Measurements from ENCODE around the gene MMP26. TPM values are rescaled to one million over a fixed set of nuclear protein-coding genes. Genes with fewer than 3 reads are reported as not detected.
"Not testable (repeated sequence)": the region's sequence is repeated elsewhere in the genome, so short reads cannot be mapped to it uniquely, and the experiment has no call there.

The MMP26 gene
- total RNA-seq, 2 experiments from 2014 or later = not detected

- H3K4me1 Mint-ChIP-seq (ENCODE audit: low read depth) = no peaks in the 10 kb centered on the region
- no peak overlapping the region for H3K4me3 Mint-ChIP-seq
- H3K27ac Mint-ChIP-seq = no peak overlapping the region
- peaks cover 3% of the 10 kb centered on the region for H3K27me3 Mint-ChIP-seq
- ChIA-PET POLR2A (no interaction called here), CTCF (interaction anchor here (1.3 kb wide), 1 partner anchor 48 kb away, joined by 3 read pairs; no protein-coding TSS in a partner anchor)
- H3K9me3 Mint-ChIP-seq = no peaks in the 10 kb centered on the region
- no peaks in the 10 kb centered on the region for H3K36me3 Mint-ChIP-seq
- DNase-seq = no peak
- intact Hi-C loops (cut with micrococcal nuclease) = no loop called here
Observed at GRCh38 chr11:4684631-4685285, 19.8 kb upstream of the MMP26 start.

- intact Hi-C loops (cut with micrococcal nuclease) = no loop called here
- no peak overlapping the region for H3K27ac Mint-ChIP-seq
- H3K4me1 Mint-ChIP-seq (ENCODE audit: low read depth) = peaks cover 4% of the 10 kb centered on the region
- H3K27me3 Mint-ChIP-seq = peaks cover 7% of the 10 kb centered on the region
- no peaks in the 10 kb centered on the region for H3K36me3 Mint-ChIP-seq
- no peak for DNase-seq
- H3K9me3 Mint-ChIP-seq = no peaks in the 10 kb centered on the region
- POLR2A ChIA-PET = no interaction called here
- CTCF ChIA-PET = no interaction called here
- H3K4me3 Mint-ChIP-seq = no peak overlapping the region
Observed at GRCh38 chr11:4695442-4695841, 9.1 kb upstream of the MMP26 start.

- H3K27me3 Mint-ChIP-seq = peaks cover 2% of the 10 kb centered on the region
- CTCF ChIA-PET = interaction anchor here (1.3 kb wide), 1 partner anchor 61 kb away, joined by 4 read pairs; the partner anchor contains the start of gene OR51D1
Observed at GRCh38 chr11:4697585-4697984, 7.0 kb upstream of the MMP26 start, which contains the start of gene OR51E2. Gene OR51E2, minus strand, starts transcription at chr11:4697853. Its CDS starts 15,142 bp downstream, at chr11:4682711.

GRCh38 chr11:4699697-4700435 lies 4.7 kb upstream of the MMP26 start:
- H3K27me3 Mint-ChIP-seq = peaks cover 2% of the 10 kb centered on the region
- no peaks in the 10 kb centered on the region for H3K36me3 Mint-ChIP-seq
- CTCF ChIA-PET = no interaction called here
- H3K4me1 Mint-ChIP-seq (ENCODE audit: low read depth) = peaks cover 4% of the 10 kb centered on the region
- POLR2A ChIA-PET = no interaction called here
- no peak for DNase-seq
- no peaks in the 10 kb centered on the region for H3K9me3 Mint-ChIP-seq
- no peak overlapping the region for H3K27ac Mint-ChIP-seq
- intact Hi-C loops (cut with micrococcal nuclease) = no loop called here
- H3K4me3 Mint-ChIP-seq = no peak overlapping the region

More at GRCh38 chr11:4697585-4697984, 7.0 kb upstream of the MMP26 start, which contains the start of gene OR51E2:
- Mint-ChIP-seq H3K4me3 (no peak within 1 kb of the TSS), H3K27ac (no peak within 1 kb of the TSS), H3K9me3 (no peaks in the 10 kb centered on the region), H3K4me1 (ENCODE audit: low read depth) (peaks cover 4% of the 10 kb centered on the region), H3K36me3 (no peaks in the 10 kb centered on the region)
- intact Hi-C loops (cut with micrococcal nuclease) = no loop called here
- POLR2A ChIA-PET = no interaction called here
- DNase-seq = no peak

- Mint-ChIP-seq H3K4me3 (no peak overlapping the region), H3K27ac (no peak overlapping the region), H3K36me3 (no peaks in the 10 kb centered on the region), H3K4me1 (ENCODE audit: low read depth) (peaks cover 4% of the 10 kb centered on the region), H3K9me3 (no peaks in the 10 kb centered on the region), H3K27me3 (peaks cover 4% of the 10 kb centered on the region)
- ChIA-PET CTCF (no interaction called here), POLR2A (no interaction called here)
- intact Hi-C loops (cut with micrococcal nuclease) = no loop called here
- no peak for DNase-seq
Observed at GRCh38 chr11:4700436-4700820, 4.2 kb upstream of the MMP26 start.

- CTCF ChIA-PET = no interaction called here
- intact Hi-C loops (cut with micrococcal nuclease) = no loop called here
- Mint-ChIP-seq H3K27me3 (peaks cover 14% of the 10 kb centered on the region), H3K36me3 (no peaks in the 10 kb centered on the region), H3K4me1 (ENCODE audit: low read depth) (no peaks in the 10 kb centered on the region), H3K9me3 (no peaks in the 10 kb centered on the region), H3K4me3 (no peak overlapping the region), H3K27ac (no peak overlapping the region)
- no peak for DNase-seq
- POLR2A ChIA-PET = no interaction called here
Observed at GRCh38 chr11:4704790-4705334, 278 bp downstream of the MMP26 start.

GRCh38 chr11:4713241-4713640 lies 8.7 kb downstream of the MMP26 start:
- POLR2A ChIA-PET = no interaction called here
- no peaks in the 10 kb centered on the region for H3K36me3 Mint-ChIP-seq
- H3K9me3 Mint-ChIP-seq = no peaks in the 10 kb centered on the region
- H3K27me3 Mint-ChIP-seq = peaks cover 9% of the 10 kb centered on the region
- H3K4me1 Mint-ChIP-seq (ENCODE audit: low read depth) = no peaks in the 10 kb centered on the region
- no peak for DNase-seq
- CTCF ChIA-PET = no interaction called here
- intact Hi-C loops (cut with micrococcal nuclease) = no loop called here
- no peak overlapping the region for H3K27ac Mint-ChIP-seq
- H3K4me3 Mint-ChIP-seq = no peak overlapping the region

- intact Hi-C loops (cut with micrococcal nuclease) = no loop called here
- no peaks in the 10 kb centered on the region for H3K9me3 Mint-ChIP-seq
- H3K4me3 Mint-ChIP-seq = no peak overlapping the region
- H3K36me3 Mint-ChIP-seq = no peaks in the 10 kb centered on the region
- H3K27me3 Mint-ChIP-seq = peaks cover 15% of the 10 kb centered on the region
- POLR2A ChIA-PET = no interaction called here
- H3K4me1 Mint-ChIP-seq (ENCODE audit: low read depth) = no peaks in the 10 kb centered on the region
- CTCF ChIA-PET = interaction anchor here (0.6 kb wide), 1 partner anchor 56 kb away, joined by 3 read pairs; no protein-coding TSS in a partner anchor
- DNase-seq = no peak
- H3K27ac Mint-ChIP-seq = no peak overlapping the region
Observed at GRCh38 chr11:4714300-4714699, 9.7 kb downstream of the MMP26 start.

GRCh38 chr11:4722616-4723534 lies 18.3 kb downstream of the MMP26 start:
- H3K4me3 Mint-ChIP-seq; DNase-seq; H3K36me3 Mint-ChIP-seq; CTCF ChIA-PET; H3K4me1 Mint-ChIP-seq (ENCODE audit: low read depth); H3K27ac Mint-ChIP-seq; intact Hi-C loops (cut with micrococcal nuclease); POLR2A ChIA-PET; H3K9me3 Mint-ChIP-seq; H3K27me3 Mint-ChIP-seq: not testable (repeated sequence)

- Mint-ChIP-seq H3K4me3 (no peak overlapping the region), H3K9me3 (no peaks in the 10 kb centered on the region), H3K27me3 (peaks cover 2% of the 10 kb centered on the region), H3K36me3 (no peaks in the 10 kb centered on the region), H3K27ac (no peak overlapping the region), H3K4me1 (ENCODE audit: low read depth) (no peaks in the 10 kb centered on the region)
- ChIA-PET POLR2A (no interaction called here), CTCF (interaction anchor here (1.2 kb wide), 1 partner anchor 90 kb away, joined by 3 read pairs; the partner anchor contains the start of gene OR51D1)
- no peak for DNase-seq
- intact Hi-C loops (cut with micrococcal nuclease) = no loop called here
Observed at GRCh38 chr11:4727171-4727570, 22.6 kb downstream of the MMP26 start.

GRCh38 chr11:4740735-4741134 lies 36.2 kb downstream of the MMP26 start:
- intact Hi-C loops (cut with micrococcal nuclease) = no loop called here
- CTCF ChIA-PET = no interaction called here
- Mint-ChIP-seq H3K27me3 (peaks cover 7% of the 10 kb centered on the region), H3K36me3 (no peaks in the 10 kb centered on the region), H3K4me3 (no peak overlapping the region), H3K9me3 (no peaks in the 10 kb centered on the region), H3K4me1 (ENCODE audit: low read depth) (no peaks in the 10 kb centered on the region), H3K27ac (no peak overlapping the region)
- POLR2A ChIA-PET = no interaction called here
- no peak for DNase-seq

- H3K36me3 Mint-ChIP-seq = no peaks in the 10 kb centered on the region
- H3K4me3 Mint-ChIP-seq = no peak overlapping the region
- H3K9me3 Mint-ChIP-seq = no peaks in the 10 kb centered on the region
- H3K27ac Mint-ChIP-seq = no peak overlapping the region
- no peak for DNase-seq
- intact Hi-C loops (cut with micrococcal nuclease) = no loop called here
- ChIA-PET POLR2A (no interaction called here), CTCF (no interaction called here)
- H3K27me3 Mint-ChIP-seq = peaks cover 6% of the 10 kb centered on the region
- H3K4me1 Mint-ChIP-seq (ENCODE audit: low read depth) = no peaks in the 10 kb centered on the region
Observed at GRCh38 chr11:4748438-4748837, 43.9 kb downstream of the MMP26 start.
